ENCODE data around the gene HCN1.

- no peak for TF ChIP-seq GATA2 (IDR thresholded peaks at IDR 0.05; ENCODE audit: low read depth, low read length)
- TF ChIP-seq GATA3 (IDR thresholded peaks at IDR 0.05; ENCODE audit: low read depth, low read length): no peak
These were observed 281.3 kb downstream of the HCN1 start for GRCh38 chr5:45414620-45415573.

Data from SH-SY5Y (cell line).